NCI-H748 (cell line): Measurements from ENCODE around the gene SPI1.

ENCODE experiments used
- DNase-seq: peaks from one replicate; lab custom pipeline; 2025; ENCODE audit not compliant: unreplicated experiment; lab: John Stamatoyannopoulos, UW

Gene SPI1

GRCh38 chr11:47407746-47408590 lies 29.6 kb upstream of the SPI1 start, which contains the start of gene SLC39A13:
Gene SLC39A13 (plus strand): TSS chr11:47408590. CDS start chr11:47410095, 1,505 bp downstream.
- peak; percentile 95 for DNase-seq

- no peak for DNase-seq
Observed at GRCh38 chr11:47406896-47407745, 28.8 kb upstream of the SPI1 start.

GRCh38 chr11:47403571-47403970 lies 25.2 kb upstream of the SPI1 start:
- no peak for DNase-seq

- no peak for DNase-seq
Observed at GRCh38 chr11:47403135-47403534, 24.8 kb upstream of the SPI1 start.

- no peak for DNase-seq
Observed at GRCh38 chr11:47400768-47401279, 22.5 kb upstream of the SPI1 start.

GRCh38 chr11:47399860-47400767 lies 21.8 kb upstream of the SPI1 start:
- peak; percentile 38 for DNase-seq

- no peak for DNase-seq
Observed at GRCh38 chr11:47398551-47398950, 20.2 kb upstream of the SPI1 start.

GRCh38 chr11:47398011-47398410 lies 19.7 kb upstream of the SPI1 start:
- no peak for DNase-seq

- no peak for DNase-seq
Observed at GRCh38 chr11:47396049-47396320, 17.6 kb upstream of the SPI1 start.

GRCh38 chr11:47395223-47396048 lies 17.1 kb upstream of the SPI1 start:
- no peak for DNase-seq

- DNase-seq = no peak
Observed at GRCh38 chr11:47394322-47395222, 16.2 kb upstream of the SPI1 start.

GRCh38 chr11:47394050-47394321 lies 15.6 kb upstream of the SPI1 start:
- no peak for DNase-seq

- no peak for DNase-seq
Observed at GRCh38 chr11:47393163-47394049, 15.1 kb upstream of the SPI1 start.

GRCh38 chr11:47392546-47393162 lies 14.3 kb upstream of the SPI1 start:
- no peak for DNase-seq

GRCh38 chr11:47391711-47392432 lies 13.5 kb upstream of the SPI1 start:
- no peak for DNase-seq

- no peak for DNase-seq
Observed at GRCh38 chr11:47391077-47391583, 12.8 kb upstream of the SPI1 start.

- no peak for DNase-seq
Observed at GRCh38 chr11:47390422-47390760, 12.0 kb upstream of the SPI1 start.
